Measurements from ENCODE around the gene CLSTN2. TPM values are rescaled to one million over a fixed set of nuclear protein-coding genes. Genes with fewer than 3 reads are reported as not detected.

The CLSTN2 gene
- total RNA-seq, 1 donor from 2014 or later: 0.74 TPM

- Mint-ChIP-seq H3K27me3 (ENCODE audit: unreplicated experiment) (peaks cover 4% of the 10 kb centered on the region), H3K9me3 (ENCODE audit: unreplicated experiment) (no peaks in the 10 kb centered on the region), H3K4me3 (ENCODE audit: unreplicated experiment) (no peak overlapping the region), H3K4me1 (ENCODE audit: unreplicated experiment) (no peaks in the 10 kb centered on the region), H3K27ac (ENCODE audit: unreplicated experiment) (no peak overlapping the region), H3K36me3 (ENCODE audit: low read depth, unreplicated experiment) (no peaks in the 10 kb centered on the region)
- TF ChIP-seq CTCF (IDR thresholded peaks at IDR 0.05; ENCODE audit: unreplicated experiment): no peak
- DNase-seq (ENCODE audit: low spot score): no peak
Observed at GRCh38 chr3:140077406-140077805, 142.4 kb downstream of the CLSTN2 start.

GRCh38 chr3:140078343-140078742 is 143.4 kb downstream of the CLSTN2 start:
- Mint-ChIP-seq H3K4me1 (ENCODE audit: unreplicated experiment) (no peaks in the 10 kb centered on the region), H3K27ac (ENCODE audit: unreplicated experiment) (no peak overlapping the region), H3K36me3 (ENCODE audit: low read depth, unreplicated experiment) (no peaks in the 10 kb centered on the region), H3K9me3 (ENCODE audit: unreplicated experiment) (no peaks in the 10 kb centered on the region), H3K27me3 (ENCODE audit: unreplicated experiment) (peaks cover 4% of the 10 kb centered on the region), H3K4me3 (ENCODE audit: unreplicated experiment) (no peak overlapping the region)
- TF ChIP-seq CTCF (IDR thresholded peaks at IDR 0.05; ENCODE audit: unreplicated experiment): no peak
- no peak for DNase-seq (ENCODE audit: low spot score)

GRCh38 chr3:140078940-140079339 is 144.0 kb downstream of the CLSTN2 start:
- Mint-ChIP-seq H3K4me3 (ENCODE audit: unreplicated experiment) (no peak overlapping the region), H3K27ac (ENCODE audit: unreplicated experiment) (no peak overlapping the region), H3K27me3 (ENCODE audit: unreplicated experiment) (peaks cover 4% of the 10 kb centered on the region), H3K9me3 (ENCODE audit: unreplicated experiment) (no peaks in the 10 kb centered on the region), H3K4me1 (ENCODE audit: unreplicated experiment) (no peaks in the 10 kb centered on the region), H3K36me3 (ENCODE audit: low read depth, unreplicated experiment) (no peaks in the 10 kb centered on the region)
- no peak for TF ChIP-seq CTCF (IDR thresholded peaks at IDR 0.05; ENCODE audit: unreplicated experiment)
- DNase-seq (ENCODE audit: low spot score): no peak

GRCh38 chr3:140081887-140082286 is 146.9 kb downstream of the CLSTN2 start:
- TF ChIP-seq CTCF (IDR thresholded peaks at IDR 0.05; ENCODE audit: unreplicated experiment): no peak
- no peaks in the 10 kb centered on the region for H3K4me1 Mint-ChIP-seq (ENCODE audit: unreplicated experiment)
- H3K27me3 Mint-ChIP-seq (ENCODE audit: unreplicated experiment): no peaks in the 10 kb centered on the region
- no peak for DNase-seq (ENCODE audit: low spot score)
- no peaks in the 10 kb centered on the region for H3K36me3 Mint-ChIP-seq (ENCODE audit: low read depth, unreplicated experiment)
- no peaks in the 10 kb centered on the region for H3K9me3 Mint-ChIP-seq (ENCODE audit: unreplicated experiment)
- no peak overlapping the region for H3K27ac Mint-ChIP-seq (ENCODE audit: unreplicated experiment)
- no peak overlapping the region for H3K4me3 Mint-ChIP-seq (ENCODE audit: unreplicated experiment)

- H3K4me3 Mint-ChIP-seq (ENCODE audit: unreplicated experiment): no peak overlapping the region
- H3K36me3 Mint-ChIP-seq (ENCODE audit: low read depth, unreplicated experiment): no peaks in the 10 kb centered on the region
- H3K27ac Mint-ChIP-seq (ENCODE audit: unreplicated experiment): no peak overlapping the region
- no peaks in the 10 kb centered on the region for H3K9me3 Mint-ChIP-seq (ENCODE audit: unreplicated experiment)
- no peaks in the 10 kb centered on the region for H3K27me3 Mint-ChIP-seq (ENCODE audit: unreplicated experiment)
- H3K4me1 Mint-ChIP-seq (ENCODE audit: unreplicated experiment): no peaks in the 10 kb centered on the region
- DNase-seq (ENCODE audit: low spot score): no peak
- TF ChIP-seq CTCF (IDR thresholded peaks at IDR 0.05; ENCODE audit: unreplicated experiment): no peak
Observed at GRCh38 chr3:140085001-140085400, 150.0 kb downstream of the CLSTN2 start.
